Caco-2 (cell line): Measurements from ENCODE around the gene SH2D6. TPM values are rescaled to one million over a fixed set of nuclear protein-coding genes. Genes with fewer than 3 reads are reported as not detected.

ENCODE experiments used
- BruUV-seq: library from RNA; stranded (reverse); fragments of 400-500 nt; replicated peaks from 2 replicates; lab custom pipeline; 2021; lab: Mats Ljungman, UMichigan
- CTCF ChIA-PET: fragments of 300-600 bp; sonication (Branson Sonifier 250); formaldehyde crosslinking; loops from one replicate; lab custom pipeline; 2022; ENCODE audit warnings: antibody characterized with exemption; lab: Charles Lee
- POLR2A ChIA-PET: fragments of 300-600 bp; sonication (Branson Sonifier 250); formaldehyde crosslinking; loops from one replicate; lab custom pipeline; 2022; ENCODE audit warnings: antibody characterized with exemption; lab: Charles Lee
- DNase-seq, 2 experiments: peaks; one replicate each; pipeline versions ENCODE4 v3.0.0 to v3.0.0-alpha.2; 2020 to 2022
- H3K27me3 ChIP-seq: replicated peaks from 2 replicates; pipeline ENCODE4 v1.6.0; 2011; ENCODE audit warnings: low read length; ENCODE audit not compliant: control insufficient read depth, insufficient read depth
- H3K36me3 ChIP-seq: 2 replicates; pipeline ENCODE4 v1.5.1; 2011; ENCODE audit warnings: low read length; ENCODE audit not compliant: control insufficient read depth, insufficient read depth
- H3K4me1 ChIP-seq: fragments of 250-450 bp; sonication (Bioruptor Pico); 2 replicates; pipeline ENCODE4 v1.5.1; 2020; ENCODE audit warnings: mild to moderate bottlenecking
- H3K4me3 ChIP-seq: 2 replicates; pipeline ENCODE4 v1.5.1; 2011; ENCODE audit warnings: low read depth, mild to moderate bottlenecking, control low read depth, low read length
- H3K9me3 ChIP-seq: fragments of 250-450 bp; sonication (Bioruptor Pico); 2 replicates; pipeline ENCODE4 v1.5.1; 2020; ENCODE audit warnings: mild to moderate bottlenecking, moderate library complexity
- H3K27ac Mint-ChIP-seq: one replicate; pipeline ENCODE4 v1.8.0; 2022; ENCODE audit warnings: mixed read lengths; ENCODE audit not compliant: unreplicated experiment
- H3K27me3 Mint-ChIP-seq: one replicate; pipeline ENCODE4 v1.8.0; 2022; ENCODE audit warnings: mixed read lengths; ENCODE audit not compliant: insufficient read depth, unreplicated experiment
- H3K36me3 Mint-ChIP-seq: one replicate; pipeline ENCODE4 v1.8.0; 2022; ENCODE audit warnings: mild to moderate bottlenecking, mixed read lengths; ENCODE audit not compliant: insufficient read depth, unreplicated experiment
- H3K4me1 Mint-ChIP-seq: one replicate; pipeline ENCODE4 v1.8.0; 2022; ENCODE audit warnings: low read depth, mixed read lengths; ENCODE audit not compliant: unreplicated experiment
- H3K4me3 Mint-ChIP-seq: one replicate; pipeline ENCODE4 v1.8.0; 2022; ENCODE audit warnings: mild to moderate bottlenecking, moderate library complexity, mixed read lengths; ENCODE audit not compliant: unreplicated experiment
- H3K9me3 Mint-ChIP-seq: one replicate; pipeline ENCODE4 v1.8.0; 2022; ENCODE audit warnings: mixed read lengths; ENCODE audit not compliant: unreplicated experiment
- CTCF ChIP-seq, 2 experiments: fragments of 200-600 bp in 1 of 2; IDR thresholded peaks; 1 replicate in 1 of 2; 2 replicates in 1 of 2; pipeline versions ENCODE4 v1.5.1 to v1.8.0; 2011 to 2022; ENCODE audit warnings: antibody characterized with exemption in 1 of 2, control low read depth in 1 of 2, inconsistent platforms in 1 of 2, low read depth in 1 of 2, low read length in 1 of 2, mild to moderate bottlenecking in 1 of 2, moderate library complexity in 1 of 2; ENCODE audit not compliant: insufficient read depth in 1 of 2, severe bottlenecking in 1 of 2, unreplicated experiment in 1 of 2
- intact Hi-C: fragments of 100-400 bp; cut with micrococcal nuclease; formaldehyde crosslinking; loops from one replicate; pipeline ENCODE4 v1.10.0; 2022; ENCODE audit not compliant: unreplicated experiment
- total RNA-seq: library from RNA; stranded (reverse); gene quantifications from 2 replicates; pipeline ENCODE4 v1.2.3, GENCODE V29; 2022

The SH2D6 gene
- total RNA-seq, 1 experiment from 2014 or later, result 0.88 TPM

- Histone ChIP-seq H3K9me3 (0 out of 2 replicates have a peak, but pooled peaks cover 2% of the 10 kb centered on the region), H3K36me3 (no peaks in the 10 kb centered on the region), H3K4me1 (peaks cover 8% of the 10 kb centered on the region; the same call in 1 of the 2 replicates), H3K4me3 (no peak overlapping the region), H3K27me3 (no peaks in the 10 kb centered on the region)
- TF ChIP-seq CTCF (IDR thresholded peaks at IDR 0.05; ENCODE audit: insufficient read depth in 1 of 2, low read depth in 1 of 2, low read length in 1 of 2, severe bottlenecking in 1 of 2, unreplicated experiment in 1 of 2), result no peak
- intact Hi-C loops, result no loop called here
- Mint-ChIP-seq H3K9me3 (peaks cover 10% of the 10 kb centered on the region), H3K4me3 (no peak overlapping the region), H3K27ac (no peak overlapping the region), H3K4me1 (peaks cover 7% of the 10 kb centered on the region), H3K36me3 (no peaks in the 10 kb centered on the region), H3K27me3 (no peaks in the 10 kb centered on the region)
- ChIA-PET CTCF (no interaction called here), POLR2A (no interaction called here)
- peak in 1 of 2 experiments; percentile 28 for DNase-seq
- no TSS peak for BruUV-seq
Measured at GRCh38 chr2:85397925-85398331, 20.6 kb upstream of the SH2D6 start.

GRCh38 chr2:85398426-85399182, 19.9 kb upstream of the SH2D6 start:
- Histone ChIP-seq H3K9me3 (peaks cover 8% of the 10 kb centered on the region; the same call in 1 of the 2 replicates), H3K4me3 (no peak overlapping the region), H3K4me1 (peaks cover 8% of the 10 kb centered on the region; the same call in 1 of the 2 replicates), H3K36me3 (no peaks in the 10 kb centered on the region), H3K27me3 (no peaks in the 10 kb centered on the region)
- no peaks in the 10 kb centered on the region for H3K27me3 Mint-ChIP-seq
- DNase-seq, result peak in 1 of 2 experiments; percentile 31
- intact Hi-C loops, result no loop called here
- ChIA-PET CTCF (no interaction called here), POLR2A (no interaction called here)
- H3K4me3 Mint-ChIP-seq, result no peak overlapping the region
- peaks cover 7% of the 10 kb centered on the region for H3K4me1 Mint-ChIP-seq
- H3K27ac Mint-ChIP-seq, result no peak overlapping the region
- peaks cover 14% of the 10 kb centered on the region for H3K9me3 Mint-ChIP-seq
- no peak for TF ChIP-seq CTCF (IDR thresholded peaks at IDR 0.05; ENCODE audit: insufficient read depth in 1 of 2, low read depth in 1 of 2, low read length in 1 of 2, severe bottlenecking in 1 of 2, unreplicated experiment in 1 of 2)
- no peaks in the 10 kb centered on the region for H3K36me3 Mint-ChIP-seq
- no TSS peak for BruUV-seq

GRCh38 chr2:85399183-85399455, 19.4 kb upstream of the SH2D6 start:
- Histone ChIP-seq H3K36me3 (no peaks in the 10 kb centered on the region), H3K4me3 (no peak overlapping the region), H3K9me3 (peaks cover 10% of the 10 kb centered on the region), H3K4me1 (peaks cover 8% of the 10 kb centered on the region; the same call in 1 of the 2 replicates), H3K27me3 (no peaks in the 10 kb centered on the region)
- ChIA-PET POLR2A (no interaction called here), CTCF (no interaction called here)
- Mint-ChIP-seq H3K4me1 (peaks cover 7% of the 10 kb centered on the region), H3K27me3 (no peaks in the 10 kb centered on the region), H3K27ac (no peak overlapping the region), H3K36me3 (no peaks in the 10 kb centered on the region), H3K4me3 (no peak overlapping the region), H3K9me3 (peaks cover 19% of the 10 kb centered on the region)
- intact Hi-C loops, result no loop called here
- no peak for DNase-seq
- BruUV-seq, result no TSS peak
- TF ChIP-seq CTCF (IDR thresholded peaks at IDR 0.05; ENCODE audit: insufficient read depth in 1 of 2, low read depth in 1 of 2, low read length in 1 of 2, severe bottlenecking in 1 of 2, unreplicated experiment in 1 of 2), result no peak
